ENCODE data around the gene APOB. TPM values are rescaled to one million over a fixed set of nuclear protein-coding genes. Genes with fewer than 3 reads are reported as not detected.

The APOB gene
- total RNA-seq, 1 donor from 2014 or later: 0.20 TPM

DNA sequence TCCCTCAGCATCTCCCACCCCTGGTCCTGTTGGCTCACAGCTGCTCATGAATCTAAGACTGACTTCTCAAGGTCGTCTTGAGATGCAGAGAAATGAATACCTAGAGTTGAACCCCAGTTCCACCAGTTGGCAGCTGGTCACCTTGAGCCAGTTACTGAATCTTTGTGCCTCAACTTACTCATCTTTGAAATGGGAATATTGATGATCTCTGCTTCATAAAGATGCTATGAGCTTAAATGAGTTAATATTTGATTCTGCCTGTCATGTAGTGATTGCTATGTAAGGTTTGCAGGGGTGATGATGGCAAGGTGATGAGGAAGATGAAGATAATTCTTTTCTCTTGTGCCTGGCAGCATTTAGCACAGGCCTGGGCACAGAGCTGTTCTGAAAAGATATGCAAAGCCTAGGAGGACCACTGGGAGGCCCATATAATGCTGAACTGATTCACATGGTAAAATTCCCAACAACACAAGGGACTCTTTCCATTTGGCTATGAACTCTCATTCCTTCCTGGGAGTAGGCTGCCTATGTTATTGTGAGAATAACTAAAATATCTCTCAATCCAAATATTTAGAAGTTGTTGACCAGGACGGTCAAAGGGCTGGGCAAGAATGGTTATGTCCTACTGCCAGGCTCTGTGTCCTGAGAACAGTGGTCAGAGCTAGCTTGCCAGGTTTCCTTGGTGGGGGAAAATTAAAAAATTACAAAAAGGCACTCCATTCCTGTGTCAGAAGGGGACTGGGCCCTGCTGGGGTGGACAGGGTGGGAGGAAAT lies 70.9 kb downstream of the APOB start:
- ATAC-seq: no peak

DNA sequence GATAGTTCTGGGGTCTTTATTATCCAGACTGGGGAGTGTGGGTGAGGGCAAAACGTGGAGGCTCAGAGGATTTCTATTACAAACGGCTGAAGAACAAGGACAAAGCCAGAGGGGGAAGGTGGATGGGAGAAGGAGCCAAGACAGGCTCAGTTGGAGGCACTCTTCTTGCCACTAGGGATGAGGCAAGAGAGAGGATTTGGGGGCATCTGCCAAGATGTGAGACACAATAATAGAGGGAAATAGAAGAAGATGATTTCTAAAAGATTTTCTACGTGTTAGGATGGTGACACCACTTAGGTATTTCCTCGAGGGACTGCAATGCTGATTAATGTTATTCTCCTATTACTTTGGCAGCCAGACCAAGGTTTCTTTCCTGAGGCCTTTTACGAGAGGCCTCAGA lies 71.8 kb downstream of the APOB start:
- no peak for ATAC-seq

DNA sequence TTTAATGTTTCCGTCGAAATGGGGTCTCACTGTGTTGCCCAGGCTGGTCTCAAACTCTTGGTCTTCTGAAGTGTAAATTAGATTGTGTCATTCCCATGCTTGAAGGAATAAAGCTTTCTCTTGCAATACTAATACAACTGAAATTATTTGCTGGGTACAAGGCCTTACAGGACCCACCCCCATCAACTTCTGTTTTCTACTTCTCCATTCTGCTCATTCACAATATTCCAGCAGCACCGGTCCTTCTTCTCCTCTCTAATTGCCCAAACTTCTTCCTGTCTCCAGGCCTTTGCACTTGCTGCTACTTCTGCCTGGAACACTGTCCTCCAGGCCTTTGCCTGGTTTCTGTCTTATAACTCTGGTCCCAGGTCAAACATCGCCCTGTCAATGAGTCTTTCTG lies 73.8 kb downstream of the APOB start:
- ATAC-seq: no peak

- ATAC-seq: no peak
Measured at GRCh38 chr2:20966061-20966595, 77.7 kb downstream of the APOB start.

GRCh38 chr2:20965221-20965620 lies 78.7 kb downstream of the APOB start:
- no peak for ATAC-seq

GRCh38 chr2:20963867-20964266 lies 80.0 kb downstream of the APOB start:
- no peak for ATAC-seq

DNA sequence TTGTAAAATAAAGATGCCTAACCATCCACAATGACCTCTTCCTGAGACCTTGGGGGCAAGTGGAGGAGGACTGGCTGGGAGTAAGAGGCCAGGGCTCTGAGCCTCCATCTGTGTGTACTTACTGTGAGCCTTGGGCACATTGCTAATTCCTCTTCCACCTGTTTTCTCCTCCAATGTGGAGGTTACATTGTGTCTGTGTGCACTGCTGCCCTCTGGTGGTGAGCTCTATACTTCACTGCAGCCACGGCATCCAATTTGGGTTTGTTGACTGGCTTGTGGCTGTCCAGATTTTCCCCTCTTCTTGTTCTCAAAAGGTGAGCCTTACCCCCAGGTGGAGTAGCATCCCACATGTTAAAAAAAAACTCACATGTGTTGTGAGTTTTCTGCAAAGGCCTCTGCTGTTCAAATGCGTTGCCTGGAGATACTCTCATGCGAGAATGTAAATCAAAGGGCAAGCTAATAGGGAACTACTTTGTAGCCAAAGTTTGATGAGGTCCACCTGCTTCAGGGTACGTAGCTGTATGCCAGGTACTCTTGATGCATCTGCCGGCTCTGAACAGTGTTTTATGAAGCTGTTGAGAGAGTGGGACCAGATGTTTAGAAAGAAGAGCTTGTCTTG lies 80.8 kb downstream of the APOB start:
- ATAC-seq: peak; percentile 90

DNA sequence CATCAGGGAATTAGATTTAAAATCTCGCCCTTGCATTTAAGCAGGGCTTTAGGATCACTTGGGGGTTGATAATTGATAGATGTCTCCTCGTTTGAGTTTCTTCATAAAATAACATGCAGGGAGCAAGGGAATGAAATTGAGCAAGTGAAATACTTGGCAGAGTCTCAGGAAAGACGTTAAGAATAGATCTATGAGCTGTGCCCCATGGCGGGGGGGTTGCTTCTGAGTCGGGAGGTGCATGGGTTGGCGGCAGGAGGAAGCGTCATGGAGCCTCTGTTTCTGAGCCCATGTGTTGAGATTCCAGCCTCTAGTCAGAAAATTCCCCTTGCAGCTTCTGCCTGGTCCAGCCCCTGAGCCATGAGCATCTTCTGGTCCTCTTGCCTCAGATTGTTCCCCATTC lies 82.0 kb downstream of the APOB start:
- no peak for ATAC-seq

DNA sequence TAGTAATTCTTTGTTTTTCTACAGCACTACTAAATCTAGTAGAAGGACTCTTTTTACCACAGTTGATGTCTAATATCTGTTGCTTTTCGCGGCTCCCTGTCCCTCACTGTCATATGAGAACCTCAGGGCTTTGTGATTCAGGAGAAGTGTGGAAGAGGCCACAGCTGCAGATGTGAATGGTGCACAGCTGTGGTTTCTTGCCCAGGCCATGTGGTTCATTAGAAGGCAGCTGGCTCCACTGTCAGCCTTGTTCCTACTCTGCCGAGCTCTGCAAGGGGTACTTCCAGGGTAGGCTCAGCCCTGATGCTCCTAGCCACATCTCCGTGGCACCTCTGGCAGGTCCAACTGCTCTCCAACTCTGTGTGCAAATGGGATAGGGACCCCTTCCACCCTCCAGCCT lies 83.9 kb downstream of the APOB start:
- no peak for ATAC-seq

DNA sequence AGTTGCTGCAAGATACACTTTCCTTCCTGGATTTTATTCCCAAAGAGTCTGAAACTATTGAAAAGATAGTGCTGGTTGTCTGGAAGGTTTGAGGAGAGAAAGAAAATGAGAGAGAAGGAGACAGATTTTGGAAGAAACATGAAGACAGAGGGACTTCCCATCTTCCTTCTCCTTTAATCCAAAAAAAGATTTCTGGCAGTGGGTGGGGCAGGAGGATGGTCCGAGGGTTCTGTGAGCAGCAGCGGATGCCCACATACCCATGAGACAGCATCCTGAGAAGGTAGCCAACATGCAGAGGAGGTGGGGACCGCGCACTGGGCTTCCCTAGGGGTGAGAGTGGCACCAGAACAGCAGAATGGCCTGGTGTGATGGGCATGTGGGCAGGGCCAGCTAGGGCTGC lies 84.6 kb downstream of the APOB start:
- no peak for ATAC-seq

GRCh38 chr2:20957788-20958525 lies 85.9 kb downstream of the APOB start:
- ATAC-seq: no peak

GRCh38 chr2:20955277-20956026 lies 88.4 kb downstream of the APOB start:
- no peak for ATAC-seq

DNA sequence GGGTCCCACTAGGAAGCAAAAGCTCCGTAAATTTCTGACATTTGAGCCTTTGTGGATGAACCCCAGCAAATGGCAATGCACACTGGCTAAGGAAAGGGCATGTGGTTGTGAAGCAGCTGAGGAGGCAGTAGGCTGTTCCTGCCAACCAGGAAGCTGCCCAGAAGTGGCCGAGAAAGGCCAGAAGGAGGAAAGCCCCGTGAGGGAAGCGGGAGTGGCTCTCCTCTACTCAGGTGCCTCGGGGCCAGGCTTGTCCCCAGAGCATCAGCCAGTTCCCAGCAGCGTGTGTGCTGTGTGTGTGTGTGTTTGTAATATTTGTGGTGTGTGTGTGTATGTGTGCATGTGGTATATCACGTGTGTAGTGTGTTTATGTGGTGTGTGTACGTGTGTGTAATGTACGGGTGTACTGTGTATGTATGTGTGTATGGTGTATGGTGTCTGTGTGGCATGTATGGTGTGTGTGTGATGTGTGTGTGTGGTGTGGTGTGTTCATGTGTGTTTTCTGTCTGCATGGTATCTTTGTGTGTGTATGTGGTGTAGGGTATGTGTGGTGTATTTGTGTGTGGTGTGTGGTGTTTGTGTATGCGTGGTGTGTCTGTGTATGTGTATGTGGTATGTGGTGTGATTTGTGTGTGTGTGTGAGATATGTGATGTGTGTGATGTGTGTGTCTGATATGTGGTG lies 90.6 kb downstream of the APOB start:
- peak; percentile 57 for ATAC-seq

Other genes with a start within 250 kb of the APOB start
- 10.8 TPM for gene LDAH, start 221.0 kb downstream of the APOB start, total RNA-seq
- not detected for gene TDRD15, start 79.9 kb upstream of the APOB start, total RNA-seq